Measurements from ENCODE around the gene ADCY3. TPM values are rescaled to one million over a fixed set of nuclear protein-coding genes. Genes with fewer than 3 reads are reported as not detected.
"Not testable (repeated sequence)": the region's sequence is repeated elsewhere in the genome, so short reads cannot be mapped to it uniquely, and the experiment has no call there.

Gene ADCY3
- total RNA-seq, 1 donor from 2014 or later, result 22.5 TPM

- no peak for DNase-seq
Observed at GRCh38 chr2:24844023-24844685, 75.9 kb downstream of the ADCY3 start.

GRCh38 chr2:24843330-24843860 lies 76.6 kb downstream of the ADCY3 start:
- no peak for DNase-seq

GRCh38 chr2:24842081-24843050 lies 77.7 kb downstream of the ADCY3 start:
- no peak for DNase-seq

DNA sequence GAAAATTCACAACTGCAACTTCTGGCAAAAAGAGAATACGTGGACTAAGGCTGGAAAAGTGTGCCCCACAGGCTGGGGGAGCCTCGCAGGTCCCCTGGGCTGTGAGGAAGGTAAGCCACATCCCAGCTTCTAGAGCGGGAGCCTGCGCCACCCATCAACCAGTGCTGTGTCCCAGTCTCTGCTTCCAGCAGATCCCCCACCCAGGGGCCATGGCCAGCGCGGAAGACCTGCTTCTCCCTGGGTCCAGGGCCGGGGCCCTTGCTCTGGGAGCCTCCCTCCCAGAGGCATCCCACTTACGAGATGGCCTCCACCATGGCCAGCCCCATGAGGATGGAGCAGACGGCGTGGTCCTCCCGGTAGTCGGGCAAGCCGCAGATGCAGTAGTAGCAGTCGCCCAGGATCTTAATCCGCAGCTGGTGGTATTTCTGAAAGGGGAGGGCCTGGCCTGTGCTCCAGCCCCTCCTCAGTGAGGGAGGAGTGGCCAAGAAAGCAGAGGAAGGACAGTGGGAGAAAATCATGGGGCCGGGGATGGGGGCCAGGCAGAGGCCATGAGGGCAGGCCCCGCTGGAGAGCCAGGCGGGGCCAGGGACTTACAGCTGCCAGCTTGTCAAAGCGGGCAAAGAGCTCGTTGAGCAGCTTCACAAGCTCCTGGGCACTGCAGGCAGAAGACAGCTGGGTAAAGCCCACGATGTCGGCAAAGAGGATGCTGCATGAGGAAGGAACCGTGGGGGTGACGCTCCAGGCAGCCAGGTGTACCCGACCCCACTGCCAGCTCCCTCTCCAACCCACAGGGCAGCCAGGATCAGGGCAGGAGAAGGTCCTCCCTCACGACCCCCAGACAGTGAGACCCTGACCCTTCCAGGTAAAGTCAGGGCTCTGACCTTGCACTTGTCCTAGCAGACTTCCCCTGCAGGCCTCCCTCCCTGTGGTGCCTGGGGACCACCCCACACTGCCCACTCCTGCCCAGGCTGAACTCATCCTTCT lies 78.8 kb downstream of the ADCY3 start:
- DNase-seq, result no peak

DNA sequence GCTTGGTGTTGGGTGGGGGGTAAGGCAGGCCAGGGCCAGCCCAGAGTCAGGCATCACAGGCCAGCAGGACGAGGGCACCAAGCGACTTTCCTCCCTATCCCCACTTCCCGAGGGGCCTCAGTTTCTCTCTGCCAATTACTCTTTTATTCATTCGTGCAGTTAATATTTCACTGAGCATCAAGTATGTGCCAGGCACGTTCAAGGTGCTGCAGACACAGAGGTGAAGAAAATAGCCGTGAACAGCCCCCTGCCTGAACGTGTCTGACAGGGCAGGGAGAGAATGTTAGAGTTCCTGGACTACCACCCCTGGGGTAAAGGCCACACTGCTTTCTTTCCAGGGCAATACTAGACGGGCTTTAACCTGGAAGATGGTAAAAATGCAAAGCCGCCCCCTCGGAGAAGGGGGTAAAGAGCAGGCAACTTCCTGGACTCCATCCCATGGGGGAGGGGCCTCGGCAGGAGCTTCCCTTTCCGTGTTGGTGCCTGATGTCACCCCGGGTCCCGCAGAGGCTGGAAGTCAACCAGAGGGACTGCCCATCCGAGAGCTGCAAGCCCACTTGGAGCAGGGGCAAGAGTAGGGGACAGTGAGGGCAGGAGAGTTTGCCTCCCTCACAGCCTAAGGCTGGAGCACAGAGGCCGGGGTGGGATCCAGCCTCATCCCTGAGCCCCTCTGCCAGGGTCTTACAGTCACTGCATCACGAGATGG lies 79.7 kb downstream of the ADCY3 start:
- no peak for DNase-seq

- no peak for DNase-seq
Observed at GRCh38 chr2:24839729-24840128, 80.3 kb downstream of the ADCY3 start.

GRCh38 chr2:24838541-24838940 lies 81.5 kb downstream of the ADCY3 start:
- DNase-seq, result no peak

DNA sequence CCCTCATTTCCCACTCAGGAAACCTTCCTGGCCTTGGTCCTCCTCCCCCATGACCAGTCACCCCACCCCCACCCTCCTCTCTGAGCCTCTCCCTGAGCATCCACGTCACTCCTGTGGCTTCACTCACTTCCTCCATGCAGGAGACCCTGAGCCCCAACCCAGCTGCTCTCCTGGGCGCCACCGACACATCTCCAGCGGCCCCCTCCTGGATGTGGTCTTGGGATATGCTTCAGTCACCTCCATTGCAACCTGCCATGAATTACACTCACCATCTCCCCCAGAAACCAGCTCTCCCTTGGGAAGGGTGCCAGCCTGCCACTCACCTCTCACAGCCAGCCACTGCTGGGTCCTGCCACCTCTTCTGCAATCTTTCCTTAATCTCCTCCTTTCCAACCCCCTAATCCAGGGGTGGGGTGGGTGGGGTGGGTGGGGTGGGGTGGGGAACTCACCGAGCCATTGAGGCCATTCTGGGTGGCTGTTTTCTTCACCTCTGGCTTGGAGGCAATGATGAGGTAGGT lies 82.0 kb downstream of the ADCY3 start:
- no peak for DNase-seq

DNA sequence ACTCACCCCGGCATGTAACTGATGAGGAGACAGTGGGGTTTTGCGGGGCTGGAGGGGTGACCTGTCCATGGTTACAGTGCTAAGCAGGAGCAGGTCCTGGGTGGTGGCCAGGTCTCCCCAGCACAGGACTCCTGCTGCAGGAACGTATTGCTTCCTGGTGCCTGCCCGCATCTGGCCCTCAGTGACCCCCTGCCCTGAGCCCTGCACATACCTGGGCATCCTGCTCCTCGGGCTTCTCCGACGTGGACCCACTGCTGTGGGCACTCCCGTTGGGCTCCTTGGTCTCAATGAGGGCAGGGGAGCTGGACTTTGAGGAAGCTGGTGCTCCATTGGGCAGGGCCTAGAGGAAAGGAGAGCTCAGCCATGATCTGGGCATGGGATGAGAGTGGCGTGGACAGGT lies 83.3 kb downstream of the ADCY3 start:
- no peak for DNase-seq

GRCh38 chr2:24836206-24836605 lies 83.8 kb downstream of the ADCY3 start:
- no peak for DNase-seq

DNA sequence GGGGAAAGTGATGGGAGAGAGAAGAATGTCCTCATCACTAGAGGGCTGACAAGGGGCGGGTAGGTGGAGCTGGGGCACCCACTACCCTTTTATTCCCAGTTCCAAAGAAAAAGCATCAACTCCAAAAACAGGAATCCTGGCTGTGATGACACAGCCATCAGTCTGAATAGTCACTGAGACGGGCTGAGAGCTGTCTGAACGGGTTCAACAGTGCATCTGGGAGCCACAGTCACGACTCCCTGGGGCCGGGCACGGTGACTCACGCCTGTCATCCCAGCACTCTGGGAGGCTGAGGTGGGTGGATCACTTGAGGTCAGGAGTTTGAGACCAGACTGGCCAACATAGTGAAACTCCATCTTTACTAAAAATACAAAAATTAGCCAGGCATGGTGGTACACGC lies 84.6 kb downstream of the ADCY3 start:
- DNase-seq, result not testable (repeated sequence)

DNA sequence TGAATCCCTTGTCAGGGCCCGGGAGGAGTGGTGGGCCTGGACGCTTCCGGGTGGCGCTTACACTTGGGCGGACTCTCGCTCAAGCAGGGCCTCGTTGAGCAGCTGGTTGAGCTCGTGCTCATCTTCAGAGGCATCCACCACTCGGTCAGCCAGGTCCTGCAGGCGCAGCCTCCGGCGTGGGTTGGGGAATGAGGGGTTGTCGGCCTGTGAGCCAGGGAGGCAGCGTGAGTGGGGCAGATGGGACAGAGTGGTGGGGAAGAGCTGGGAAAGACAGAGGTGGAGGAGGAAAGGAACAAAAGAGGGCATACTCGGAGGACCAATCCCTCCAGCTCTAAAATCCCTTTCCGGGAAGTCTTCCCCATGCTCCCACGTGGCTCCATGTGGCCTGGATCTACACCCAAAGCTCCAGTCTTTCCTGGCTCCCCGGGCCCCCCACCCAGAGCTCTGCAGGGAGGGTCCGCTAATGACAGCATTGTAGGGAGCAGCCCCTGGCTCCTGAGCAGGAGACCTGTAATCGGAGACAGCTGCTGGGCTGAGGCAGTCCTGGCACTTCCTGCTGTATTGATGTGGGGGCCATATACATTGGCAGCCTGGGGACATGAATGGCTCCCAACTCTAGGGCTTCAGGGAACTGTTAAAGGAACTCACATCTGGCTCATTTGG lies 85.2 kb downstream of the ADCY3 start:
- DNase-seq, result no peak

DNA sequence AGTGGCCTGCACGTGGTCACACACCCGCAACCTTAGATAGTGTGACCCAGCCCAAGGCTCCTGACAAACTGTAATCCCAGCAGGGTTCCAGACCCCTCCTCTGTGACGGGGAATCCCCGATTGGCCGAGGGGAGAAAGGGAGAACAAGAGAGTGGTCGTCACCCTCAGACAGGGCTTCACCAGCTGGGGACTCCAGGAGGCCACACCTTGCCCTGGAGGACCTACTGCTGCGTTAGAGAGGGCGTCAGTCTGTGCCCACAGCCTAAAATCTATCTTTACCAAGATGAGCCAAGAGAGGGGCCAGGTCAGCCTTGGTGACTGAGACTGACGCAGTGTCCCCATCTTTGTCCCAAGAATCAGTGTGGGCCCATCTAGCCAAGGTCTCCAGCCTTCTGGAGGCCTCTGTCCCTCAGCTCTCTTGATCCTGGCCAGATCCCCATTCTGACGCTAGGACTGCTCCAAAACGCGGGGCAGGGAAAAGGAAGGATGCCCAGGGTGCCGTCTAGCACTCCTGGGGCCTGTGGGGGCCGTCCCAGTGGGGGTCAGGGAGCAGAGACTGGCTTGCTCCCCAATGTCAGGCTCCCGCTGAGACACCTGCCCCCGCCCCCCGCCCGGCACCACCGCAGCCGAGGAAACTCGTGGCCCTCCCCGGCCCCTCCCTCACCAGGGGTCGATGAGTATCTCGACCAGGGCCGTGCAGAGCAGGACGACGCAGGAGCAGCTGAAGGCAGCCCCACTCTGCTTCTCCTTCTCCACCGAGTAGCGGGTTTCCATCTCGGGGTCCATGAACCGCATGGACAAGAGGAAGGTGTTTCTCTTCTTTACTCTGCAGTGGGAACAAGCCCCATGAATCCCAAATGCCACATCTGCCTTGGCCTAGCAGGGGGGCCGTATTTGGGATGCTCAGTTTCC lies 86.0 kb downstream of the ADCY3 start:
- no peak for DNase-seq

DNA sequence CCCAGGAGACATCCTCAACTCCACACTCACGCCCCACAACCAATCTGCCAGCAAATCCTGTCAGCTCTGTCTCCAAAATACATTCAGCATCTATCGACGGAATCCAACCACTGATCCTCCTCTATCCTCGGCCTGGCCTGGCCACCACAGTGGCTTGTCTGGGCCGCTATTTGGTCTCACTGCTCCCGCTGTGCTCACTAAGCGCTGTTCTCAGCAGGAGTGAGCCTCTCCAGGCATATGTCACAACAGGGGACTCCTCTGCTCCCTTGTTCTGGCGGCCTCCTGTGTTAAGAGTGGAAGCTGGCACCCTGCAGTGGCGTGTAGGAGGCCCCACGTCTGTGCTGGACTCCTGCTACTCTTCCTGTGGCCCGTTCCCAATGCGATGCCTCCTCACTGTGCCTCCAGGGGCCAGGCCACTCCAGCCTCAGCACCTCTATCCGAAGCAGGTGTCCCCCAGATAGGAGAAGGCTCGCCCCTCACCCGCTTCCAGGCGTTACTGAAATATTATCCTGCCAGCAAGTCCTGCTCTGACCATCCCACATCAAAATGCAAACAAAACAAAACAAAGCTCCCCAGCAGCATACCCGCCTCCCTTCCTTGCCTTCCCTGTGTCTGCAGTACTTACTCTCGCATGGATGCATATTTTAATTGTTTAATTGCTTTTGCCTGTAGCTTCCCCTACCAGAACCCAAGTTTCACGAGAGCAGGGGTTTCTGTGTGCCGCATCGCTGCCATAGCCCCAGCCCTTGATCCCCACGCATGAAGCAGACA lies 86.9 kb downstream of the ADCY3 start:
- DNase-seq, result no peak

GRCh38 chr2:24832521-24832920 lies 87.5 kb downstream of the ADCY3 start:
- DNase-seq, result no peak

GRCh38 chr2:24832073-24832461 lies 88.0 kb downstream of the ADCY3 start:
- DNase-seq, result peak; percentile 83

DNA sequence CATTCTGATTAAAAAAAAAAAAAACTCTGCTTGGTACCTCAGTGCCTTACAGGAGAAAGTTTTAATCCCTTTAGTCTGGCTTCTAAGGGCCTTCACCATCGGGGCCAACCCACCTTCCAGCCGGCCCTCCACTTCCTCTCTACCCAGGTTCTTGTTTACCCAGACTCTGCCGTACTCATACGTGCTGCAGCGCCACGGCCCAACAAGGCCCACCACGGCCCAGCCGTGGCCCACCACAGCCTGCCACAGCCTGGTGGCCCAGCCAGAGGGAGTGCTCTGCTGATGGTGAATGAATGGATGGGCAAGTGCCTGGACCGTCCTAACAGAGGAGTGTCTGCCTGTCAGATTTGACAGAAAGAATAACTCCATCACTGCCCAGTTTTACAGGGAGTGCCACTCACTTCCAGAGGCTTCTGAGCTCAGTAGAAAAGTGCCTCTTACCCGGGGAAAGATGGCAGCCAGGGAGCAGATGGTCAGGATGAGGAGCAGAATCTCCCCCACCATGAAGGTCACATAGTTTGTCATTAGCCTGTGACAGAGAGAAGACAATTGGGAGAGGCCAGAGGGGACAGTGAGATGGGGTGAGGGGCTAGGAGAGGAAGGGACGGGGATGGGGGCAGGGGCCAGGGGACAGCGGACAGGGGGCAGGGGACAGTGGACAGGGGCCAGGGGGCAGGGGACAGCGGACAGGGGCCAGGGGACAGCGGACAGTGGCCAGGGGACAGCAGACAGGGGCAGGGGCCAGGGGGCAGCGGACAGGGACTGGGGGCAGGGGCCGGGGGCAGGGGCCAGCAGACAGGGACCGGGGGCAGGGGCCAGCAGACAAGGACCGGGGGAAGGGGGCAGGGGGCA lies 88.6 kb downstream of the ADCY3 start:
- DNase-seq, result no peak

- DNase-seq, result no peak
Observed at GRCh38 chr2:24830786-24831185, 89.3 kb downstream of the ADCY3 start.
